ENCODE results near the gene CIDEA.

Gene CIDEA

GRCh38 chr18:12325726-12326245 is 71.6 kb downstream of the CIDEA start:
- H3K27me3 ChIP-seq = no peaks in the 10 kb centered on the region
- DNase-seq = no peak
- no peaks in the 10 kb centered on the region; the same call in 1 of the 2 replicates for H3K4me1 ChIP-seq
- peaks cover 26% of the 10 kb centered on the region for H3K36me3 ChIP-seq
- H3K4me3 ChIP-seq (ENCODE audit: low read depth, low read length) = no peak overlapping the region
- TF ChIP-seq CTCF (IDR thresholded peaks at IDR 0.05; ENCODE audit: low read depth, low read length) = no peak
- H3K9me3 ChIP-seq = no peaks in the 10 kb centered on the region

GRCh38 chr18:12326711-12327460 is 72.7 kb downstream of the CIDEA start:
- H3K4me3 ChIP-seq (ENCODE audit: low read depth, low read length) = no peak overlapping the region
- H3K36me3 ChIP-seq = peaks cover 26% of the 10 kb centered on the region
- H3K9me3 ChIP-seq = no peaks in the 10 kb centered on the region
- H3K27me3 ChIP-seq = no peaks in the 10 kb centered on the region
- no peak for DNase-seq
- H3K4me1 ChIP-seq = no peaks in the 10 kb centered on the region; the same call in 1 of the 2 replicates
- TF ChIP-seq CTCF (IDR thresholded peaks at IDR 0.05; ENCODE audit: low read depth, low read length) = no peak

All from BE2C (cell line).